ENCODE measurements around the gene TMEM97. TPM values are rescaled to one million over a fixed set of nuclear protein-coding genes. Genes with fewer than 3 reads are reported as not detected.

TMEM97 gene
- total and polyA plus RNA-seq, 2 donors, result 3.3 to 17.2 TPM

DNA sequence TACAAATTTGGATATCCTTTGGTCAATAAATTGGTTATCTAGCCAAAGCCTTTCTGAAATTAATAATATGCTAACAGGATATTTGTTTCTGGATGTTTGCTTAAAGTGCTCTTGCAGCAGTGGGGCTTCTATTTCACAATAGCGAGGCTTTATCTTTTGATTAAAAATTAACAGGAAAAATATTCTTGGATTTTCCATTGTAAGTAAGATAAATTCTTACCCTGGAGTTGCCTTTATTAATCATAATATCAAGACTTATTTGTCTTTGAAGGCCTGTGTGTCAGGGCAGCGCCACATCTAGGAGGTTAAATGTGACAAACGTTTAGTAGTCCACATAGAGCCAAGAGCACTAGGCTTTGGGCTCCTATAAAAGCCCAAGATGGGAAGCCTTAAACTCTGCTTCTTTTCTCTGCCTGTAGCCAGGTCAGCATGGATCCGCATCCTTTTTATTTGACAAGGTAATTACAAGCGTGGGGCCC, 5.3 kb downstream of the TMEM97 start:
- WGBS, result 96% methylated on average over 5 of the region's 5 CpGs
- no peak for DNase-seq (ENCODE audit: low read depth in 6 of 9, low spot score in 9 of 9)
- no peak overlapping the region for H3K27ac ChIP-seq (ENCODE audit: low read depth in 1 of 2, low read length in 1 of 2)

DNA sequence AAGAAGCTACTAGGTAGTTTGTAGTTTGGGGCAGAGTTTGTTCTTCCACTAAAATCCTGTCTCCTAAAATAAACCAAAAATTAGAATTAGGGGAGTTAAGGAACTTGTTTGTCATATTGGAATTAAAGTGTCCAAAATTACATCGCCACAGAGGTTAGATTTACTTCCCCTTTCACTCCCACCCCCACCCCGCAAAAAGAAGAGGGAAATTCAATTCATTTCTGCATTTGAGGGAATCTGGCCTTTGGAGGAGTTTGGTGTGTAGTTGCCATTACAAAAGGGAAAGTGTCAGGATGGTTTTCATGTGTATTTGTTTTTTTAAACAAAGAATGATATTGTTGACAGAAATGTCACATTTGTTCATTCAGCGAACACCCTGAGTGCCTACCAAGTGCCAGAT, 5.8 kb downstream of the TMEM97 start:
- Histone ChIP-seq H3K27ac (ENCODE audit: low read depth in 1 of 2, low read length in 1 of 2) (no peak overlapping the region), H3K9me3 (ENCODE audit: control insufficient read depth in 2 of 2, insufficient read depth in 1 of 2, low read length in 1 of 2) (no peaks in the 10 kb centered on the region), H3K27me3 (ENCODE audit: control insufficient read depth in 2 of 2, insufficient read depth in 1 of 2, low read length in 1 of 2) (no peaks in the 10 kb centered on the region), H3K4me1 (ENCODE audit: control insufficient read depth in 2 of 2, insufficient read depth in 2 of 2, low read length in 2 of 2) (peaks cover 3 to 6% of the 10 kb centered on the region in 2 donors), H3K36me3 (ENCODE audit: control insufficient read depth in 2 of 2, insufficient read depth in 2 of 2, low read length in 1 of 2) (peaks cover 25 to 32% of the 10 kb centered on the region in 2 donors), H3K4me3 (ENCODE audit: low read length in 2 of 2) (no peak overlapping the region)
- no peak for DNase-seq (ENCODE audit: low read depth in 6 of 9, low spot score in 9 of 9)
- 82% methylated on average over 3 of the region's 3 CpGs for WGBS

More for the DNA sequence above, 5.3 kb downstream of the TMEM97 start:
- Histone ChIP-seq H3K27me3 (ENCODE audit: control insufficient read depth in 2 of 2, insufficient read depth in 1 of 2, low read length in 1 of 2) (no peaks in the 10 kb centered on the region), H3K4me1 (ENCODE audit: control insufficient read depth in 2 of 2, insufficient read depth in 2 of 2, low read length in 2 of 2) (peaks cover 8 to 10% of the 10 kb centered on the region in 2 donors), H3K9me3 (ENCODE audit: control insufficient read depth in 2 of 2, insufficient read depth in 1 of 2, low read length in 1 of 2) (no peaks in the 10 kb centered on the region), H3K4me3 (ENCODE audit: low read length in 2 of 2) (no peak overlapping the region), H3K36me3 (ENCODE audit: control insufficient read depth in 2 of 2, insufficient read depth in 2 of 2, low read length in 1 of 2) (peaks cover 23 to 29% of the 10 kb centered on the region in 2 donors)

DNA sequence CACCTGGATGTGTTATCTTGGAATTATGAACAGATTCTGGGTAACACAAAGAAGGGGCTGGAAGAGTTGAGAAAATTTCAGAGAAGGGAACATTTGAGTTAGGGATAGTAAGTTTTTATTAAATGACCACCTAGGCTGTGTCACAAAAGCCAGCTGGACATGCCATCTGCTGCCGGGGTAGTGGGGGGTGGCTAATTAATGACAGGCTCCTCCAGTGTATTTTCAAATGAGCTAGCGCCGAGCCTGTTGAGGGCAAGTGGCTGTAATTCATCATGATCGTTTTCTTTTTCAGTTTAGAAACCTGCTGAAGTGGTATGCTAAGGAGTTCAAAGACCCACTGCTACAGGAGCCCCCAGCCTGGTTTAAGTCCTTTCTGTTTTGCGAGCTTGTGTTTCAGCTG, 6.2 kb downstream of the TMEM97 start:
- 98% methylated on average over 5 of the region's 5 CpGs for WGBS
- no peak for DNase-seq (ENCODE audit: low read depth in 6 of 9, low spot score in 9 of 9)
- H3K4me1 ChIP-seq (ENCODE audit: control insufficient read depth in 2 of 2, insufficient read depth in 2 of 2, low read length in 2 of 2), result peaks cover 2% of the 10 kb centered on the region in 2 donors
- H3K9me3 ChIP-seq (ENCODE audit: control insufficient read depth in 2 of 2, insufficient read depth in 1 of 2, low read length in 1 of 2), result no peaks in the 10 kb centered on the region
- H3K36me3 ChIP-seq (ENCODE audit: control insufficient read depth in 2 of 2, insufficient read depth in 2 of 2, low read length in 1 of 2), result peaks cover 28 to 32% of the 10 kb centered on the region in 2 donors
- H3K27me3 ChIP-seq (ENCODE audit: control insufficient read depth in 2 of 2, insufficient read depth in 1 of 2, low read length in 1 of 2), result no peaks in the 10 kb centered on the region
- no peak overlapping the region for H3K27ac ChIP-seq (ENCODE audit: low read depth in 1 of 2, low read length in 1 of 2)
- H3K4me3 ChIP-seq (ENCODE audit: low read length in 2 of 2), result no peak overlapping the region

DNA sequence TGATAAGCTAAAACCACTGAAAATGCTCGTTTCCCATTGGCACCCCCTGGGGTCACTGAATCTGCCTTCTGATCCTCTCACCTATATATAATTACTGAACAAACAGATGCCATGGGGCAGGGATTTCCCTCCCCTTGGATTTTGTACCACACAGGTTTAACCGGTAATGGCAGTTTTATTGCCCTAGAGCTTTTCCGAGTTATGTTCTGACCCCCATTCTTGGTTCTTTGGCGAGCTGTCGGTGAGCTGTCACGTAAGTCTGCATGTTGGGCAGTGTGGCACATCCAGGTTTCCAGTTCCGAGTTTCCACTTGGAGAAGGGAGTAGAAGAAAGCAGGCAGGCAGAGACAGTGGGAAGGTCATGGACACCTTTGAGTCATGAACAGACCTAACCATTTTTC, 7.1 kb downstream of the TMEM97 start:
- Histone ChIP-seq H3K27me3 (ENCODE audit: control insufficient read depth in 2 of 2, insufficient read depth in 1 of 2, low read length in 1 of 2) (no peaks in the 10 kb centered on the region), H3K36me3 (ENCODE audit: control insufficient read depth in 2 of 2, insufficient read depth in 2 of 2, low read length in 1 of 2) (peaks cover 37% of the 10 kb centered on the region in 2 donors), H3K9me3 (ENCODE audit: control insufficient read depth in 2 of 2, insufficient read depth in 1 of 2, low read length in 1 of 2) (no peaks in the 10 kb centered on the region), H3K4me3 (ENCODE audit: low read length in 2 of 2) (no peak overlapping the region), H3K27ac (ENCODE audit: low read depth in 1 of 2, low read length in 1 of 2) (no peak overlapping the region), H3K4me1 (ENCODE audit: control insufficient read depth in 2 of 2, insufficient read depth in 2 of 2, low read length in 2 of 2) (no peaks in the 10 kb centered on the region)
- DNase-seq (ENCODE audit: low read depth in 6 of 9, low spot score in 9 of 9), result no peak
- WGBS, result 96% methylated on average over 7 of the region's 7 CpGs

DNA sequence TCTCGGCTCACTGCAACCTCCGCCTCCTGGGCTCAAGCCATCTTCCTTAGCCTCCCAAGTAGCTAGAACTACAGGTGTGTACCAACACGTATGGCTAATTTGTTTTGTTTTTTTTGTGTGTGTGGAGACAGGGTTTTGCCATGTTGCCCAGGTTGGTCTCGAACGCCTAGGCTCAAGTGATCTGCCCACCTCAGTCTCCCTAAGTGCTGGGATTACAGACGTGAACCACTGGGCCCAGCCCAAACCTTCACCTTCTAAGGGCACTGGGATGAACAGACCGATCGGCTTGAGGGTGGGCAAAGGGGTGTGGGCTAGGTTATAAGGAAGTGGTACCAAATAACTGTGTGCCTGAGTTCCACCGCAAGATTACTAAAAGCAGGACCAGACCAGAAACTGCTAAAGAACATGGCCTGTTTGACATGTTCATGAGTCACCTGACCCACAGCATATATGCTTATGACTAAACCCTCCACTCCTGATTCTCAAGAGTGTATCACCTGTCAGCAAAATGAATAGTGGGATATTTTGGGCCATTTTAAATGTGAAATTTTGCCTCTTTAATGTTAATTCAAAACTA, 8.1 kb downstream of the TMEM97 start:
- Histone ChIP-seq H3K9me3 (ENCODE audit: control insufficient read depth in 2 of 2, insufficient read depth in 1 of 2, low read length in 1 of 2) (no peaks in the 10 kb centered on the region), H3K4me1 (ENCODE audit: control insufficient read depth in 2 of 2, insufficient read depth in 2 of 2, low read length in 2 of 2) (no peaks in the 10 kb centered on the region), H3K27ac (ENCODE audit: low read depth in 1 of 2, low read length in 1 of 2) (no peak overlapping the region), H3K4me3 (ENCODE audit: low read length in 2 of 2) (no peak overlapping the region), H3K36me3 (ENCODE audit: control insufficient read depth in 2 of 2, insufficient read depth in 2 of 2, low read length in 1 of 2) (peaks cover 44 to 45% of the 10 kb centered on the region in 2 donors), H3K27me3 (ENCODE audit: control insufficient read depth in 2 of 2, insufficient read depth in 1 of 2, low read length in 1 of 2) (no peaks in the 10 kb centered on the region)
- no peak for DNase-seq (ENCODE audit: low read depth in 6 of 9, low spot score in 9 of 9)
- 98% methylated on average over 9 of the region's 9 CpGs for WGBS

DNA sequence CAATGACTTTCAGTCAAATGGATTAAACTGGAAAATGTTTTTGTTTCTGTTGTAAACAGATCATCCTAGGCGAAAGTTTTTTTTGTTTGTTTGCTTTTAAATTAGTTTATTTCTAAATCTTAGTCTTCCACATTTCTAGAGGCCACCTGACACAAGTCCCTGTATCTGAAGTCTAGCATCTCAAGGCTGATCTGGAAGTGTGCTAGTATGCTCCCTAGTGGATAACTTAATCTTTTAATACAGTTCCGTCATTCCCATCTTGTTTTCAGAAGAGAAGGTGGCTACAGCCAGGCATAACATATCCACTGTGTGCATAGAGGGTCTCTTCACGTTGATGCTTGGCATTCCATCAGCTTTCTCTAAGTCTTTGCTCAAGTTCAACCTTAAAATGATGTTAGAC, 8.7 kb downstream of the TMEM97 start:
- no peaks in the 10 kb centered on the region for H3K9me3 ChIP-seq (ENCODE audit: control insufficient read depth in 2 of 2, insufficient read depth in 1 of 2, low read length in 1 of 2)
- H3K4me3 ChIP-seq (ENCODE audit: low read length in 2 of 2), result no peak overlapping the region
- no peak for DNase-seq (ENCODE audit: low read depth in 6 of 9, low spot score in 9 of 9)
- no peaks in the 10 kb centered on the region for H3K27me3 ChIP-seq (ENCODE audit: control insufficient read depth in 2 of 2, insufficient read depth in 1 of 2, low read length in 1 of 2)
- H3K36me3 ChIP-seq (ENCODE audit: control insufficient read depth in 2 of 2, insufficient read depth in 2 of 2, low read length in 1 of 2), result peaks cover 44 to 45% of the 10 kb centered on the region in 2 donors
- WGBS, result 94% methylated on average over 3 of the region's 3 CpGs
- H3K27ac ChIP-seq (ENCODE audit: low read depth in 1 of 2, low read length in 1 of 2), result no peak overlapping the region
- no peaks in the 10 kb centered on the region for H3K4me1 ChIP-seq (ENCODE audit: control insufficient read depth in 2 of 2, insufficient read depth in 2 of 2, low read length in 2 of 2)

DNA sequence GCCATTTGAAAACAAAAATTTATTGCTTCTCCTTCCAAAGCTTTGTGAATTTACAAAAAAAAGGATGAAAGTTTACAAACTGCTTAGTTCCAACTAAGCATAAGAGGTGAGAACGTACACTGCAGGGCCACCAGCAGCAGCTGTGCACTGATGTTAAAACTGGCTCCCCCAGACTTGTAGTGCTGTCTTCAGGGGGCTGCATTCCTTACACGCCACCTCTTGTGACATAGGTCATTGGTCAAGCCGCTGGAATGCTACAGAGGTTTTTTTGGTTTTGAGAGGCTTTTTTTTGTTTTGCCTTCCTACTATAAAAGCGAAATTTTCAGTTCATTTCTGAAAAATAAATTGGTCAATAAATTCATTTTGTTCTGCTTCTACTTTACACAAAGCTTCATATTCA, 9.3 kb downstream of the TMEM97 start:
- Histone ChIP-seq H3K4me3 (ENCODE audit: low read length in 2 of 2) (no peak overlapping the region), H3K36me3 (ENCODE audit: control insufficient read depth in 2 of 2, insufficient read depth in 2 of 2, low read length in 1 of 2) (peaks cover 44 to 45% of the 10 kb centered on the region in 2 donors), H3K4me1 (ENCODE audit: control insufficient read depth in 2 of 2, insufficient read depth in 2 of 2, low read length in 2 of 2) (no peaks in the 10 kb centered on the region), H3K27me3 (ENCODE audit: control insufficient read depth in 2 of 2, insufficient read depth in 1 of 2, low read length in 1 of 2) (no peaks in the 10 kb centered on the region), H3K27ac (ENCODE audit: low read depth in 1 of 2, low read length in 1 of 2) (no peak overlapping the region), H3K9me3 (ENCODE audit: control insufficient read depth in 2 of 2, insufficient read depth in 1 of 2, low read length in 1 of 2) (no peaks in the 10 kb centered on the region)
- WGBS, result 96% methylated on average over 4 of the region's 4 CpGs
- DNase-seq (ENCODE audit: low read depth in 6 of 9, low spot score in 9 of 9), result no peak

DNA sequence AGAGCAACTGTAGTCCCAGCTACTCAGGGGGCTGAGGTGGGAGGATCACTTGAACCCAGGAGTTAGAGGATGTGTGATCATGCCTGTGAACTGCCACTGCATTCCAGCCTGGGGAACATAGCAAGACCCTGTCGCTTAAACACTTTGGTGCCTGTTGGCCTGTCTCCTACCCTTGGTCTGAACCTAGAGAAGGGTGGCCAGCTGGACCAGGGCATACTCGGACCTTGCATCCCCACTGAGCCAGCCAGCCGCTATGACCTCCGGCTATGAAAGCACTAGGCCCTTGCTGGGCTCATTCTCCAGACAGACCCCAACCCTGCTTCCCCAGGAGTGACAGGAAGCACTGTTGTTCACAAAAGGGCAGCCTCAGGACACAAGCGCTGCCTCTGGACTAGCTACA, 11.7 kb downstream of the TMEM97 start:
- H3K36me3 ChIP-seq (ENCODE audit: control insufficient read depth in 2 of 2, insufficient read depth in 2 of 2, low read length in 1 of 2), result peaks cover 44 to 45% of the 10 kb centered on the region in 2 donors
- no peak overlapping the region for H3K4me3 ChIP-seq (ENCODE audit: low read length in 2 of 2)
- no peak overlapping the region for H3K27ac ChIP-seq (ENCODE audit: low read depth in 1 of 2, low read length in 1 of 2)
- no peaks in the 10 kb centered on the region for H3K27me3 ChIP-seq (ENCODE audit: control insufficient read depth in 2 of 2, insufficient read depth in 1 of 2, low read length in 1 of 2)
- WGBS, result 99% methylated on average over 5 of the region's 5 CpGs
- no peak for DNase-seq (ENCODE audit: low read depth in 6 of 9, low spot score in 9 of 9)
- H3K4me1 ChIP-seq (ENCODE audit: control insufficient read depth in 2 of 2, insufficient read depth in 2 of 2, low read length in 2 of 2), result peaks cover 9 to 12% of the 10 kb centered on the region in 2 donors
- H3K9me3 ChIP-seq (ENCODE audit: control insufficient read depth in 2 of 2, insufficient read depth in 1 of 2, low read length in 1 of 2), result no peaks in the 10 kb centered on the region

DNA sequence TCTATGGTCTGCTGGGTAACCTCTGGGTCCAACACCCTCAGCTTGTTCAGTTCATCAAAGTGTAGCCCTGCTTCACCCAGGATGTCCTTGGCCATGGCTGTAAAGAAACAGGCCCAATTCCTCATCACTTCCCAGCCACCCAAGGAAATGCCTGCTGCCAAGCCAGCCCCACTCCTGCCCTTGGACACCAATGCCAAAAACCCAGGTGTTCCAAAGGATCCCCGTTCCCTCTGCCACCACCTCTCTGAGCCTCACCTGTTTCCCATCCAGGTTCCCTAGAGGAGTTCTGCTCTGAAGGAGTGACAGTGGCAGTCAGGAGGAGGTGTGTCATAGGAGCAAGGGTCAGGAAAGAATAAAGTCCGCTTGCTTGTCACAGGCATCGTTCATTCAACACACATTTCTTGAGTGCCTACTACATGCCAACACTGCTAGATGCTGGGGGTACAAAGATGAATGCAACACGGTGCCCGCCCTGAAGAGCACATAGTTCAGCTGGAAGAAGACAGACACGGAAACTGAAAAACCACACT, 13.0 kb downstream of the TMEM97 start:
- Histone ChIP-seq H3K27ac (ENCODE audit: low read depth in 1 of 2, low read length in 1 of 2) (no peak overlapping the region), H3K36me3 (ENCODE audit: control insufficient read depth in 2 of 2, insufficient read depth in 2 of 2, low read length in 1 of 2) (peaks cover 35 to 36% of the 10 kb centered on the region in 2 donors), H3K27me3 (ENCODE audit: control insufficient read depth in 2 of 2, insufficient read depth in 1 of 2, low read length in 1 of 2) (no peaks in the 10 kb centered on the region), H3K4me1 (ENCODE audit: control insufficient read depth in 2 of 2, insufficient read depth in 2 of 2, low read length in 2 of 2) (peaks cover 18 to 19% of the 10 kb centered on the region in 2 donors), H3K4me3 (ENCODE audit: low read length in 2 of 2) (no peak overlapping the region), H3K9me3 (ENCODE audit: control insufficient read depth in 2 of 2, insufficient read depth in 1 of 2, low read length in 1 of 2) (no peaks in the 10 kb centered on the region)
- no peak for DNase-seq (ENCODE audit: low read depth in 6 of 9, low spot score in 9 of 9)
- WGBS, result 98% methylated on average over 6 of the region's 6 CpGs

Measured in thymus (tissue), 11 donors.